Tibial artery (tissue), 4 donors: ENCODE results near the gene NUTM2G.
A peak's percentile ranks its signal among the peaks of the same experiment; 100 is the strongest.
"Not testable (repeated sequence)": the region's sequence is repeated elsewhere in the genome, so short reads cannot be mapped to it uniquely, and the experiment has no call there.

Source experiments
- DNase-seq, 2 donors: peaks; one replicate each; pipeline ENCODE4 v3.0.0-alpha.2; 2019
- H3K27ac ChIP-seq, 2 donors: fragments of 200-600 bp; sonication (generic) in 1 of 2; 1 replicate in 1 of 2; 2 replicates in 1 of 2; pipeline ENCODE4 v1.5.1; 2018 to 2019; ENCODE audit warnings: mild to moderate bottlenecking in 1 of 2
- H3K27me3 ChIP-seq, 2 donors: fragments of 200-600 bp; sonication (generic) in 1 of 2; one replicate each; pipeline versions ENCODE4 v1.5.1 to v1.6.0; 2016 to 2019
- H3K36me3 ChIP-seq, 3 donors: fragments of 200-600 bp; sonication (generic) in 2 of 3; one replicate each; pipeline ENCODE4 v1.5.1; 2016 to 2019; ENCODE audit warnings: mild to moderate bottlenecking in 2 of 3
- H3K4me1 ChIP-seq, 4 donors: fragments of 200-600 bp; sonication (generic) in 2 of 4; 1 replicate in 3 of 4; 2 replicates in 1 of 4; pipeline ENCODE4 v1.5.1; 2016 to 2019
- H3K4me3 ChIP-seq, 2 donors: fragments of 200-600 bp; sonication (generic) in 1 of 2; 1 replicate in 1 of 2; 2 replicates in 1 of 2; pipeline ENCODE4 v1.5.1; 2018 to 2019; ENCODE audit warnings: mild to moderate bottlenecking in 2 of 2
- H3K9me3 ChIP-seq, 3 donors: fragments of 200-600 bp; sonication (generic) in 1 of 3; one replicate each; pipeline ENCODE4 v1.5.1; 2016 to 2019
- intact Hi-C: fragments of 100-400 bp; cut with DNase I; formaldehyde crosslinking; loops from one replicate; pipeline ENCODE4 v1.15.0; 2023; ENCODE audit warnings: low total_unique reads

NUTM2G gene

GRCh38 chr9:96950539-96950938, 21.9 kb downstream of the NUTM2G start:
- H3K9me3 ChIP-seq, intact Hi-C loops, H3K36me3 ChIP-seq, H3K27me3 ChIP-seq, H3K4me3 ChIP-seq, H3K27ac ChIP-seq, H3K4me1 ChIP-seq, DNase-seq: not testable (repeated sequence)

- H3K27ac ChIP-seq, H3K4me3 ChIP-seq, intact Hi-C loops, DNase-seq, H3K4me1 ChIP-seq, H3K27me3 ChIP-seq, H3K36me3 ChIP-seq, H3K9me3 ChIP-seq: not testable (repeated sequence)
Measured at GRCh38 chr9:96967591-96967990, 38.9 kb downstream of the NUTM2G start.

- H3K27ac ChIP-seq, H3K9me3 ChIP-seq, H3K4me1 ChIP-seq, H3K27me3 ChIP-seq, H3K4me3 ChIP-seq, intact Hi-C loops, DNase-seq, H3K36me3 ChIP-seq: not testable (repeated sequence)
Measured at GRCh38 chr9:96972552-96972951, 43.9 kb downstream of the NUTM2G start.

GRCh38 chr9:96974037-96974436, 45.4 kb downstream of the NUTM2G start:
- intact Hi-C loops, H3K9me3 ChIP-seq, DNase-seq, H3K27me3 ChIP-seq, H3K27ac ChIP-seq, H3K4me3 ChIP-seq, H3K36me3 ChIP-seq, H3K4me1 ChIP-seq: not testable (repeated sequence)

GRCh38 chr9:96983496-96984122, 55.0 kb downstream of the NUTM2G start:
- H3K27me3 ChIP-seq, H3K36me3 ChIP-seq, intact Hi-C loops, DNase-seq, H3K9me3 ChIP-seq, H3K4me3 ChIP-seq: not testable (repeated sequence)
- Histone ChIP-seq H3K4me1 (peaks cover 0 to 15% (median 4%) of the 10 kb centered on the region in 4 donors), H3K27ac (peak overlapping the region in 1 of 2 donors; percentile 25)

DNA sequence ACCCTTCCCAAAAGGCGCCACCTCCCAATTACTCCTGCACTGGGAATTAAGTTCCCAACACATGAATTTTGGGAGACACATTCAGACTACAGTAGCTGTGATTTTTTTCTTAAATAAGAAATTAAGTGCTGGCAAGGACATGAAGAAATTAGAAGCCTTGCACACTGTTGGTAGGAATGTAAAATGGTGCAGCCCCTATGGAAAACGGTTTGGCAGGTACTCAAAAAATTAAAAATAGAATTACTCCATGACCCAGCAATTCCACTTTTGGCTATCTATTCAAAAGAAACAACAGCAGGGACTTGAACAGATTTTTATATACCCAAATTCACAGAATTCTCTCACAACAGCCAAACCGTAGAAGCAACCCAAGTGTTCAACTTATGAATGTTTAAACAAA, 55.5 kb downstream of the NUTM2G start:
- intact Hi-C loops, H3K4me3 ChIP-seq, H3K36me3 ChIP-seq, DNase-seq, H3K9me3 ChIP-seq, H3K27me3 ChIP-seq: not testable (repeated sequence)
- peak overlapping the region in 1 of 2 donors; percentile 25 for H3K27ac ChIP-seq
- H3K4me1 ChIP-seq, result peaks cover 0 to 15% (median 4%) of the 10 kb centered on the region in 4 donors

GRCh38 chr9:96984887-96985286, 56.2 kb downstream of the NUTM2G start:
- H3K4me3 ChIP-seq, DNase-seq, H3K9me3 ChIP-seq, intact Hi-C loops, H3K27me3 ChIP-seq, H3K36me3 ChIP-seq: not testable (repeated sequence)
- peaks cover 0 to 15% (median 4%) of the 10 kb centered on the region in 4 donors for H3K4me1 ChIP-seq
- peak overlapping the region in 1 of 2 donors; percentile 33 for H3K27ac ChIP-seq
